ENCODE data around the gene DPPA3.

DNA sequence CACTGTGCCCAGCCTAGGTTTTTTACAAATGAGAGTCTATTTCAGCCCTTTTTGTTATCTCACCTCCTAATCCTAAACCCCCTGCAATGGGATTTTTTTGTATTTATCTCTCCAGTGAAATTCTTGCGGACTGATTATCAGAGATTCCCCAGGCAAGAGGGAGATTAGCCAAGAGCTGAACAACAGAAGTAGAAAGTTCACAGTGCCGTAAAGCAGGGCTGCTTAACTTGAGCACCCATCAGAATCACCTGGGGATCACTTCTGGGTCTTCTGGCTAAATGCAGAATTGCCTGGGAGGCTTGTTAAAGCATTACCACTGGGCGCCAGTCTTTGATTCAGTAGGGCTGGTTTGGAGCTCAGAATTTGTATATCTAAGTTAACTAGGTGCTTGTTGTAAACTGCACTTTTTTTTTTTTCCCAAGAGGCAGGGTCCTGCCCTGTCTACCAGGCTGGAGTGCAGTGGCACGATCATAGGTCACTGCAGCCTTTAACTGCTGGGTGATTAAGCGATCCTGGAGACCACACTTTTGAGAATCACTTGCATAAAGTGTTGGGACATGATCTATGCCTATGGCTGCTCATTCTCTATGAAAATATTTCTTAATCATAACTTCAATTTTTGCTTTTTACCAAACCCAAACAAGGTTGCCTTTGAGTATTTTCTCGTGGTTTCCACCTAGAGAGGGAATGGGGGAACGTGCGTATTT, 1.1 kb upstream of the DPPA3 start:
- TF ChIP-seq POLR2A (IDR thresholded peaks at IDR 0.05; ENCODE audit: low read length) (no peak), GATA1 (IDR thresholded peaks at IDR 0.05; ENCODE audit: low read depth, low read length) (no peak)
